ENCODE measurements around the gene PRRT3. TPM values are rescaled to one million over a fixed set of nuclear protein-coding genes. Genes with fewer than 3 reads are reported as not detected.

Gene PRRT3
- total RNA-seq, 1 experiment from 2014 or later = 19.5 TPM

DNA sequence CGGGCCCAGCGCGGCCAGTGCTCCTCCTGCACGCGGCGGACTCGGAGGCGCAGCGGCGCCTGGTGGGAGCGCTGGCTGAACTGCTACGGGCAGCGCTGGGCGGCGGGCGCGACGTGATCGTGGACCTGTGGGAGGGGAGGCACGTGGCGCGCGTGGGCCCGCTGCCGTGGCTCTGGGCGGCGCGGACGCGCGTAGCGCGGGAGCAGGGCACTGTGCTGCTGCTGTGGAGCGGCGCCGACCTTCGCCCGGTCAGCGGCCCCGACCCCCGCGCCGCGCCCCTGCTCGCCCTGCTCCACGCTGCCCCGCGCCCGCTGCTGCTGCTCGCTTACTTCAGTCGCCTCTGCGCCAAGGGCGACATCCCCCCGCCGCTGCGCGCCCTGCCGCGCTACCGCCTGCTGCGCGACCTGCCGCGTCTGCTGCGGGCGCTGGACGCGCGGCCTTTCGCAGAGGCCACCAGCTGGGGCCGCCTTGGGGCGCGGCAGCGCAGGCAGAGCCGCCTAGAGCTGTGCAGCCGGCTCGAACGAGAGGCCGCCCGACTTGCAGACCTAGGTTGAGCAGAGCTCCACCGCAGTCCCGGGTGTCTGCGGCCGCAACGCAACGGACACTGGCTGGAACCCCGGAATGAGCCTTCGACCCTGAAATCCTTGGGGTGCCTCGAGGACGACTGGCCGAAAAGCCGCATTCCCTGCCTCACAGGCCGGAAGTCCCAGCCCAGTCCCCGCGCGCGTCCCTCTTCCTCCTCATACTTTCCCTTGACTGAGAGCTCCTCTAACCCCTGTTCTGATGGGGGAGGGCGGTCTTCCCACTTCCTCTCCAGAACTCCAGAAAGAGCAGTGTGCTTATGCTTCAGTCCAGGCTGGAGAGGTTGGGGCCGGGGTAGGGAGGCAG is 36.7 kb downstream of the PRRT3 start:
- no peaks in the 10 kb centered on the region for H4K20me1 ChIP-seq (ENCODE audit: control insufficient read depth, insufficient read depth, insufficient read length)
- Mint-ChIP-seq H3K36me3 (ENCODE audit: insufficient read depth in 1 of 3, low read depth in 3 of 3) (peaks cover 0 to 5% (median 0%) of the 10 kb centered on the region in 3 experiments; a peak in 1 of 7 replicates), H3K4me3 (peak overlapping the region; percentile 70 to 80), H3K9me3 (no peaks in the 10 kb centered on the region; a peak in 2 of 5 replicates), H3K27ac (peak overlapping the region in 1 of 3 experiments; percentile 75; a peak in 1 of 7 replicates), H3K27me3 (ENCODE audit: low read depth) (peaks cover 17% of the 10 kb centered on the region), H3K4me1 (peaks cover 15 to 27% of the 10 kb centered on the region in 2 experiments)
- no peaks in the 10 kb centered on the region for H3K79me2 ChIP-seq (ENCODE audit: insufficient read depth, low read length)
- no peak overlapping the region for H3K23ac ChIP-seq (ENCODE audit: insufficient read length, low read depth, low read length)
- no peak overlapping the region for H3K18ac ChIP-seq (ENCODE audit: insufficient read length, low read depth, low read length)
- peaks cover 4% of the 10 kb centered on the region; the same call in 1 of the 2 replicates for H3K4me1 ChIP-seq (ENCODE audit: insufficient read depth, low read length)
- no peak overlapping the region for H2AK5ac ChIP-seq (ENCODE audit: insufficient read length, low read length)
- H3K4me2 ChIP-seq (ENCODE audit: insufficient read depth, insufficient read length, low read length) = peak overlapping the region; percentile 76
- H3K14ac ChIP-seq (ENCODE audit: insufficient read depth, low read length) = peak overlapping the region; percentile 74
- no peaks in the 10 kb centered on the region; the same call in 1 of the 2 replicates for H3K27me3 ChIP-seq (ENCODE audit: insufficient read depth, low read length)
- no peaks in the 10 kb centered on the region for H3K9me3 ChIP-seq (ENCODE audit: control insufficient read depth, low read depth, low read length)
- H4K5ac ChIP-seq (ENCODE audit: insufficient read length, low read depth, low read length) = no peak overlapping the region
- no peak overlapping the region for H3K56ac ChIP-seq (ENCODE audit: insufficient read length, low read depth, low read length)
- WGBS (ENCODE audit: extremely low coverage, insufficient read length, low lambda C conversion rate) = no CpG with 5 or more reads among the region's 99 CpGs
- no peaks in the 10 kb centered on the region for H3K79me1 ChIP-seq (ENCODE audit: insufficient read depth, low read depth, low read length, poor library complexity, severe bottlenecking)
- DNase-seq = peak; percentile 64
- no peak overlapping the region for H2BK120ac ChIP-seq (ENCODE audit: low read depth, low read length, poor library complexity, severe bottlenecking)
- H2BK12ac ChIP-seq (ENCODE audit: insufficient read length, low read depth, low read length) = no peak overlapping the region
- H3K23me2 ChIP-seq (ENCODE audit: insufficient read length, low read depth, low read length, poor library complexity, severe bottlenecking) = peaks cover 15% of the 10 kb centered on the region
- no peak overlapping the region for H2BK5ac ChIP-seq (ENCODE audit: insufficient read length, low read length)
- H3K27ac ChIP-seq (ENCODE audit: insufficient read length, low read depth, low read length) = no peak overlapping the region
- H2AFZ ChIP-seq (ENCODE audit: low read length) = peak overlapping the region; percentile 49
- H2BK15ac ChIP-seq (ENCODE audit: low read depth, low read length) = no peak overlapping the region
- peak overlapping the region; percentile 17 for H3K9ac ChIP-seq (ENCODE audit: extremely low read depth, insufficient read length, low read length)
- no peak overlapping the region for H3T11ph ChIP-seq (ENCODE audit: low read length)
- H4K8ac ChIP-seq (replicated peaks; ENCODE audit: insufficient read length, low read depth, low read length) = no peak overlapping the region
- TF ChIP-seq, protein P1, sequence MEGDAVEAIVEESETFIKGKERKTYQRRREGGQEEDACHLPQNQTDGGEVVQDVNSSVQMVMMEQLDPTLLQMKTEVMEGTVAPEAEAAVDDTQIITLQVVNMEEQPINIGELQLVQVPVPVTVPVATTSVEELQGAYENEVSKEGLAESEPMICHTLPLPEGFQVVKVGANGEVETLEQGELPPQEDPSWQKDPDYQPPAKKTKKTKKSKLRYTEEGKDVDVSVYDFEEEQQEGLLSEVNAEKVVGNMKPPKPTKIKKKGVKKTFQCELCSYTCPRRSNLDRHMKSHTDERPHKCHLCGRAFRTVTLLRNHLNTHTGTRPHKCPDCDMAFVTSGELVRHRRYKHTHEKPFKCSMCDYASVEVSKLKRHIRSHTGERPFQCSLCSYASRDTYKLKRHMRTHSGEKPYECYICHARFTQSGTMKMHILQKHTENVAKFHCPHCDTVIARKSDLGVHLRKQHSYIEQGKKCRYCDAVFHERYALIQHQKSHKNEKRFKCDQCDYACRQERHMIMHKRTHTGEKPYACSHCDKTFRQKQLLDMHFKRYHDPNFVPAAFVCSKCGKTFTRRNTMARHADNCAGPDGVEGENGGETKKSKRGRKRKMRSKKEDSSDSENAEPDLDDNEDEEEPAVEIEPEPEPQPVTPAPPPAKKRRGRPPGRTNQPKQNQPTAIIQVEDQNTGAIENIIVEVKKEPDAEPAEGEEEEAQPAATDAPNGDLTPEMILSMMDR (conservative IDR thresholded peaks at IDR 0.05) = peak; percentile 31; the same call in 2 of the 3 replicates
- H4K91ac ChIP-seq (ENCODE audit: insufficient read length, low read depth, low read length) = no peak overlapping the region
- no peak overlapping the region for H2BK20ac ChIP-seq (ENCODE audit: low read depth, low read length, poor library complexity, severe bottlenecking)
- no peak overlapping the region for H3K4ac ChIP-seq (ENCODE audit: low read depth, low read length)

Data from H9 (cell line).